DMS 273 (cell line): ENCODE measurements around the gene SMIM35.

Experiments used
- DNase-seq: peaks from one replicate; lab custom pipeline; 2025; ENCODE audit not compliant: unreplicated experiment; lab: John Stamatoyannopoulos, UW

Gene SMIM35

GRCh38 chr11:117966908-117967307, 119.9 kb downstream of the SMIM35 start:
- no peak for DNase-seq

DNA sequence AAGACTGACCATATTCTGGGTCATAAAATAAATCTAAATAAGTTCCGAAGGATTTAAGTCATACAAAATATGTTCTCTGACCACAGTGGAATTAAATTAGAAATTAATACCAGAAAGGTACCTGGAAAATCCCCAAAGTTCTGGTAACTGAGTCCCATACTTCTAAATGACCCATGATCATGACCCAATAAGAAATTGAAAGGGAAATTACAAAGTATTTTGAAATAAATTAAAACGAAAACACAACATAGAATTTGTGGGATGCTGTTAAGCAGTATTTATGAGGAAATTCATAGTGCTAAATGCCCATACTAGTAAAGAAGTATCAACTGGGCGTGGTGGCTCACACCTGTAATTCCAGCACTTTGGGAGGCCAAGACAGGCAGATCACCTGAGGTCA, 123.9 kb downstream of the SMIM35 start:
- no peak for DNase-seq

DNA sequence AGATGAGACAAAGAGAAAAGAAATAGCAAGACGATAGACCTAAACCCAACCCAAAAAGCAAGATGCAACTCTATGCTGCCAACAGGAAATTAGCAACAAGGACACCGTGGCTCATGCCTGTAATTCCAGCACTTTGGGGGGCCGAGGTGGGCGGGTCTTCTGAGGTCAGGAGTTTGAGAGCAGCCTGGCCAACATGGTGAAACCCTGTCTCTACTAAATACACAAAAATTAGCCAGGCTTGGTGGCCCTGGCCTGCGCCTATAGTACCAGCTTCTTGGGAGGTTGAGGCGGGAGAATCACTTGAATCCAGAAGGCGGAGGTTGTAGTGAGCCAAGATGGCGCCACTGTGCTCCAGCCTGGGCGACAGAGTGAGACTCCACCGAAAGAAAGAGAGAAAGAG, 124.9 kb downstream of the SMIM35 start:
- no peak for DNase-seq

- DNase-seq = no peak
These were observed 126.4 kb downstream of the SMIM35 start for GRCh38 chr11:117960406-117960805.

DNA sequence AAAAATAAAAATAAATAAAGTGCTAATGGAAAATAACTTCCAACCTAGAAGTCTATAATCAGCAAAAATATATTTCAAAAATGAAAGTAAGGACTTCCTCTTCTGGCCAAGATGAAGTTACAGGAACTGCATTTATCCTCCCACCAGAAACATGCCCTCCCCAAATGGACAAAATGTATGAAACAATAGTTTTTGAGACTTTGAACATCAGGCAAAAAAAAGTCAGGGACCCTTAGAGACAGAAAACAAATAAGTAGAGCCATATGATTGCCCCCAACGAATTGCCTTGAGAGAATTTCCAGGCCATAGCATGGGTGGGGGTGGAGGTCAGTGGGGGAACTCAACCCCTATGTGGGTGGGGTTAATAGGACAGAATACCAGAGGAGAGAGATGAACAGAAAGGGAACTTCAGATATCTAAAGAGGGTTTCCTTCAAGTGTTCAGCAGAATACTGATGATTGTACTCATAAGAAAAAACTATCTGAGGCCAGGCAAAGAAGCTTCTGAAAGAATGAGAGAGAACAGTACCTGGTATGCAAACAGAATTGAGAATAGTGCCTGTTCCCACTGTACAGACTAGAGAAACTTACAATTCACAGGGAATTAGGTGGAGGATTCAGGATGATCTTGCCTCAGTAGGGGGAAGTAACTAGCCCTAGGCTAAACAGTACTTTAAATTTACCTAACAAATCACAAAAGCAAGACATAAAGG, 127.2 kb downstream of the SMIM35 start:
- DNase-seq = no peak

- no peak for DNase-seq
These were observed 127.8 kb downstream of the SMIM35 start for GRCh38 chr11:117958949-117959348.
